ENCODE measurements around the gene FGFR2. TPM values are rescaled to one million over a fixed set of nuclear protein-coding genes. Genes with fewer than 3 reads are reported as not detected.

Gene FGFR2
- total RNA-seq, 1 experiment from 2014 or later = 135 TPM

DNA sequence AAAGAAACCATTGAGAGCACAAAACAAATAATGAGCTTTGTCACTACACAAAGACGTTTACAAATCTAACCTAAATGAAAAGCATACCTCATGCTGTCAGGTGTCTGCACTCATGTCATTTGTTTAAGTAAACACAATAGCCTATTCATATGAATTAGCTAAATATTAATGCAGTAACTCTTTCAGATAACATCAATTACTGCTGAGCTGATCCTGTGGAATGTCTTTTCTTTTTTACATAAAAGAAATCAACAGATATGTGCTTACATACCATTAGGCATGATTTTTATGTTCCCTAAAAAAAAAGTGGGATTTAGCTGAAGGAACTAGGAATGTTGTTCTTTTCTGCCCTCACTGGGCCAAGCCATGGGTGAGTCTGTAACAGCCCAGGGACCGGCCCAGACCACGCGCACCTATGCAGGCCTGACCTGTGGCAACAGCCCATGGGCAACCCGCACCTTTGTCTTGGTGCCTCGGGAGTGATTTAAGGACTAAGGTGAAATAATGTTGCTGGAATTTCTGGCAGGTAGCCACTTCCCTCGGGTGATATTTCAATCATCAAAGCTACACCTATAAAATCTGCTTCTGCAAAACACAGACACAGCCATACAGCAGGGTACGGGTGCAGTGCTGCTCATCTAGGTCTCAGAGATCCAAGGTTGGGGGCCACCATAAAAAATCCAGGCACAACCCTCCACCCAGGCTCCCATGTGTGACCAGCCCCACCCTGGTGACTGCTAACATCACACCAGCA, 44.6 kb downstream of the FGFR2 start:
- Mint-ChIP-seq H3K27me3 (ENCODE audit: low read depth) (no peaks in the 10 kb centered on the region), H3K27ac (peak overlapping the region; percentile 80 to 96 (median 88); a peak in 6 of 7 replicates), H3K9me3 (no peaks in the 10 kb centered on the region; a peak in 1 of 5 replicates), H3K4me1 (peaks cover 78% of the 10 kb centered on the region in 2 experiments), H3K4me3 (no peak overlapping the region; a peak in 1 of 5 replicates), H3K36me3 (ENCODE audit: insufficient read depth in 1 of 3, low read depth in 3 of 3) (peaks cover 29 to 74% (median 61%) of the 10 kb centered on the region in 3 experiments)
- no peak overlapping the region for H3T11ph ChIP-seq (ENCODE audit: low read length)
- no peak overlapping the region for H3K14ac ChIP-seq (ENCODE audit: insufficient read depth, low read length)
- H2BK120ac ChIP-seq (ENCODE audit: low read depth, low read length, poor library complexity, severe bottlenecking) = no peak overlapping the region
- no peaks in the 10 kb centered on the region for H3K27me3 ChIP-seq (ENCODE audit: insufficient read depth, low read length)
- H4K8ac ChIP-seq (replicated peaks; ENCODE audit: insufficient read length, low read depth, low read length) = no peak overlapping the region
- H3K9me3 ChIP-seq (ENCODE audit: control insufficient read depth, low read depth, low read length) = no peaks in the 10 kb centered on the region
- peaks cover 16% of the 10 kb centered on the region for H3K79me1 ChIP-seq (ENCODE audit: insufficient read depth, low read depth, low read length, poor library complexity, severe bottlenecking)
- no peak overlapping the region for H3K4ac ChIP-seq (ENCODE audit: low read depth, low read length)
- no peak overlapping the region for H3K23ac ChIP-seq (ENCODE audit: insufficient read length, low read depth, low read length)
- TF ChIP-seq, protein P1, sequence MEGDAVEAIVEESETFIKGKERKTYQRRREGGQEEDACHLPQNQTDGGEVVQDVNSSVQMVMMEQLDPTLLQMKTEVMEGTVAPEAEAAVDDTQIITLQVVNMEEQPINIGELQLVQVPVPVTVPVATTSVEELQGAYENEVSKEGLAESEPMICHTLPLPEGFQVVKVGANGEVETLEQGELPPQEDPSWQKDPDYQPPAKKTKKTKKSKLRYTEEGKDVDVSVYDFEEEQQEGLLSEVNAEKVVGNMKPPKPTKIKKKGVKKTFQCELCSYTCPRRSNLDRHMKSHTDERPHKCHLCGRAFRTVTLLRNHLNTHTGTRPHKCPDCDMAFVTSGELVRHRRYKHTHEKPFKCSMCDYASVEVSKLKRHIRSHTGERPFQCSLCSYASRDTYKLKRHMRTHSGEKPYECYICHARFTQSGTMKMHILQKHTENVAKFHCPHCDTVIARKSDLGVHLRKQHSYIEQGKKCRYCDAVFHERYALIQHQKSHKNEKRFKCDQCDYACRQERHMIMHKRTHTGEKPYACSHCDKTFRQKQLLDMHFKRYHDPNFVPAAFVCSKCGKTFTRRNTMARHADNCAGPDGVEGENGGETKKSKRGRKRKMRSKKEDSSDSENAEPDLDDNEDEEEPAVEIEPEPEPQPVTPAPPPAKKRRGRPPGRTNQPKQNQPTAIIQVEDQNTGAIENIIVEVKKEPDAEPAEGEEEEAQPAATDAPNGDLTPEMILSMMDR (conservative IDR thresholded peaks at IDR 0.05) = no peak
- H2AK5ac ChIP-seq (ENCODE audit: insufficient read length, low read length) = no peak overlapping the region
- H3K4me1 ChIP-seq (ENCODE audit: insufficient read depth, low read length) = peaks cover 7% of the 10 kb centered on the region; the same call in 1 of the 2 replicates
- H3K4me2 ChIP-seq (ENCODE audit: insufficient read depth, insufficient read length, low read length) = no peak overlapping the region
- H4K20me1 ChIP-seq (ENCODE audit: control insufficient read depth, insufficient read depth, insufficient read length) = no peaks in the 10 kb centered on the region
- no peak overlapping the region for H2BK12ac ChIP-seq (ENCODE audit: insufficient read length, low read depth, low read length)
- no peaks in the 10 kb centered on the region for H3K23me2 ChIP-seq (ENCODE audit: insufficient read length, low read depth, low read length, poor library complexity, severe bottlenecking)
- peaks cover 25% of the 10 kb centered on the region; the same call in 1 of the 2 replicates for H3K79me2 ChIP-seq (ENCODE audit: insufficient read depth, low read length)
- H2BK20ac ChIP-seq (ENCODE audit: low read depth, low read length, poor library complexity, severe bottlenecking) = no peak overlapping the region
- H3K18ac ChIP-seq (ENCODE audit: insufficient read length, low read depth, low read length) = no peak overlapping the region
- H2BK5ac ChIP-seq (ENCODE audit: insufficient read length, low read length) = no peak overlapping the region
- H3K27ac ChIP-seq (ENCODE audit: insufficient read length, low read depth, low read length) = no peak overlapping the region
- H3K9ac ChIP-seq (ENCODE audit: extremely low read depth, insufficient read length, low read length) = no peak overlapping the region
- WGBS (ENCODE audit: extremely low coverage, insufficient read length, low lambda C conversion rate) = no CpG with 5 or more reads among the region's 8 CpGs
- H4K5ac ChIP-seq (ENCODE audit: insufficient read length, low read depth, low read length) = no peak overlapping the region
- no peak for DNase-seq
- no peak overlapping the region for H2AFZ ChIP-seq (ENCODE audit: low read length)
- H3K56ac ChIP-seq (ENCODE audit: insufficient read length, low read depth, low read length) = no peak overlapping the region
- H4K91ac ChIP-seq (ENCODE audit: insufficient read length, low read depth, low read length) = no peak overlapping the region
- no peak overlapping the region for H2BK15ac ChIP-seq (ENCODE audit: low read depth, low read length)

Measured in H9 (cell line).